Retinal pigment epithelial cell (primary cell): ENCODE data around the gene ETV1.

Source experiments
- DNase-seq: peaks from one replicate; pipeline ENCODE4 v3.0.0-alpha.2; 2010; ENCODE audit warnings: low read depth
- H3K4me3 ChIP-seq: 2 replicates; pipeline ENCODE4 v1.5.1; 2011; ENCODE audit warnings: mild to moderate bottlenecking, low read length, control low read depth, moderate library complexity
- CTCF ChIP-seq: conservative IDR thresholded peaks from 2 replicates; pipeline ENCODE4 v1.5.1; 2011; ENCODE audit warnings: low read depth, low read length, control low read depth, inconsistent platforms

The ETV1 gene

GRCh38 chr7:13989126-13989948 is at the start of gene ETV1:
Gene ETV1, minus strand, starts transcription at chr7:13989666. Its CDS starts 614 bp downstream, at chr7:13989052.
- peak; percentile 44 for TF ChIP-seq CTCF
- DNase-seq = no peak

GRCh38 chr7:14024406-14024805 is 34.9 kb upstream of the ETV1 start:
- DNase-seq = no peak
- no peak for TF ChIP-seq CTCF
- H3K4me3 ChIP-seq = no peak overlapping the region

More at GRCh38 chr7:13989126-13989948, at the start of gene ETV1:
- H3K4me3 ChIP-seq = peak within 1 kb of the TSS; percentile 90

- no peak for DNase-seq
- no peak overlapping the region for H3K4me3 ChIP-seq
- TF ChIP-seq CTCF = no peak
Measured at GRCh38 chr7:14023838-14024237, 34.4 kb upstream of the ETV1 start.

GRCh38 chr7:14023342-14023741 is 33.9 kb upstream of the ETV1 start:
- H3K4me3 ChIP-seq = no peak overlapping the region
- TF ChIP-seq CTCF = no peak
- no peak for DNase-seq

GRCh38 chr7:14021069-14021468 is 31.6 kb upstream of the ETV1 start:
- no peak overlapping the region for H3K4me3 ChIP-seq
- no peak for TF ChIP-seq CTCF
- peak; percentile 68 for DNase-seq

- no peak overlapping the region for H3K4me3 ChIP-seq
- no peak for TF ChIP-seq CTCF
- DNase-seq = no peak
Measured at GRCh38 chr7:14020339-14020900, 31.0 kb upstream of the ETV1 start.

GRCh38 chr7:14018751-14019150 is 29.3 kb upstream of the ETV1 start:
- TF ChIP-seq CTCF = no peak
- H3K4me3 ChIP-seq = no peak overlapping the region
- DNase-seq = no peak
